ENCODE results near the gene SLFNL1.
A peak's percentile ranks its signal among the peaks of the same experiment; 100 is the strongest.

SLFNL1 gene

DNA sequence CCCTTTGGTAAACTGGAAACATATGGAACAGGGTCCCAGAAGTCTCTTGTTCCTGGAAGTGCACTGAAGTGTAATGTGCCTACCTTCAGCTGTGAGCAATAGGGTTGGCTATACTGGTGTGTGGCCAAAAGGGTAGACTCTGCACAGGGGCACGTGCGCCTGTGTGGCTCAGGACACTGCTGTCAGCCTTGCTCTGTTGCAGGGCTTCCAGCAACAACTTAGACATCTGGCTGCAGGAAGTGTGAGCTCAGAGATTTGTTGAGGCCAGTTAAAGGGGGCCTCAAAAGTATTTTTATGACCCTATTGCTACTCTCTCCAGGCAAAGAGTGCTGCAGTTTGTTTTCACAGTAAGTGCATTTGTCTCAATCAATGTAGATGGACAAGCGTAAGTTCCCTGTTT lies 34.6 kb downstream of the SLFNL1 start:
- DNase-seq (ENCODE audit: low spot score): no peak

DNA sequence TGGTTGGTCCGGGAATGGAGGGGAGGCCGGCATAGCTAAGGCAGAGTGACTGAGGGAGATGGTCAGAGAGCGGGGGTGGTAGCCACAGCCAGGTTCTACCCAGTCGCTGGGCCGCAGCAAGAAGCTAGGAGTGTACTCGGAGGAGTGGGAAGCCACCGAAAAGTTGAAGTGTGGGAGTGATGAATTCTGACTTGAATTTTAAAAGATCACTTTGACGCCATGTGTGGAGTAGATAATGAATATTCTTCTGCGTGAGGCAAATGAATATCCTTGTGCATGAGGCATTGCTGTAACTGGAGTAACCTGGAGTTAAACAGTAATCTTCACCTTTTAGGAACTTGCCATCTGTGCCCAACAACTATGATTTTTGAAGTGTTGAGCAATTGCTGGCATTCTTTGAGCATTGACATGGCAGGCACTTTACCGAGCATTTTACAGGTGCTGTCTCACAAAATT lies 35.2 kb downstream of the SLFNL1 start:
- no peak for DNase-seq (ENCODE audit: low spot score)

DNA sequence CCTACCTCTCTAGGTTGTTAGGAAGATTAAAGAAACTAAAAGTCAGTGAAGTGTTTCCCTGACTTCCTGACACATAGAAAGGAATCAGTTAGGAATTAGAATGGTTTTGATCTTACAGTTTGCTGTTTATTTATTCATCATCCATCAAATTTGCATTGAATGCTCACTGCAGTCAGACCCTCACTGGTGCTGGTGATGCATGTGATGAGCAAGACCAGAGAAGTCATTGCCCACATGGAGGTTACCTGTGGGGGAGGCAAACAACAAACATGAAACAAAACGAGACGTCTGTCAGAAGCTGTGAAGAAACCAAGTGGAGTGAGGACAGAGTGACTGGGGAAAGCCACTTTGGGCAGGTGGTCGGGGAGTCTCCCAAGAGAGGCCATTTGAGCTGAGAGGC lies 35.6 kb downstream of the SLFNL1 start:
- DNase-seq (ENCODE audit: low spot score): no peak

DNA sequence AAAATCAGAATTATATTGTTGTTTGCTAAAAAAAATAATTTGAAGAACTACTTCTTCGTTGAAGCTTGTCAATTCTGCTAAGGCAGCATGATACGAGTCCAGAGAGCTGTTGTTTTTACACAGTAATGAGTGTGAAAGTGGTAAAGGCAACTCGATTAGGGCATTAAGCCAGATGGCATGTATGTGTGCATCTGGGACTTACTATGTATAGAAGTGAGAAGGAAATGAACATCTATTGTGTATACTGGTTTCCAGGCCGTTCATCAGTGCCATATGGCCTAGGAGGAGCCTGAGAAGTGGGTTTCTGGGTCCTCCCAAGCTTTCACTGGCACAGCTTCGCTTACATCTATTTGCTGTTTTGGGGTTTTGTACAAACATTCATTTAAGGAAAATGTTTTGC lies 36.4 kb downstream of the SLFNL1 start:
- no peak for DNase-seq (ENCODE audit: low spot score)

DNA sequence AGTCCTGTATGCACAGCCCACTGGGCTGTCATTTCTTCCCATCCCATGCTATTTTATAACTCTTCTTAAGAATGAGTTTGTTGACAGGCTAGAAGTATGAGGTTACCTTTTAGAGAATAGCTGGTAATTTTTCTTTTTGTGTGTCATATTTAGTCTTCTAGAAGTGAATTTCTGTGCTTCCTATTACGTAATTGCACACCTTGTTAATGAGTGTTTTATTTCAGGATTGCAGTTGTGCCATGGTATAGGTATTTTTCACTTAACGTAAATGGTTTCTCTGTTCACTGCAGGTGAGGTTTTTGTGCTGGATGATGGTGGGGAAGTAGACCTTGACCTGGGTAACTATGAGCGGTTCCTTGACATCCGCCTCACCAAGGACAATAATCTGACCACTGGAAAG lies 37.0 kb downstream of the SLFNL1 start:
- no peak for DNase-seq (ENCODE audit: low spot score)

DNA sequence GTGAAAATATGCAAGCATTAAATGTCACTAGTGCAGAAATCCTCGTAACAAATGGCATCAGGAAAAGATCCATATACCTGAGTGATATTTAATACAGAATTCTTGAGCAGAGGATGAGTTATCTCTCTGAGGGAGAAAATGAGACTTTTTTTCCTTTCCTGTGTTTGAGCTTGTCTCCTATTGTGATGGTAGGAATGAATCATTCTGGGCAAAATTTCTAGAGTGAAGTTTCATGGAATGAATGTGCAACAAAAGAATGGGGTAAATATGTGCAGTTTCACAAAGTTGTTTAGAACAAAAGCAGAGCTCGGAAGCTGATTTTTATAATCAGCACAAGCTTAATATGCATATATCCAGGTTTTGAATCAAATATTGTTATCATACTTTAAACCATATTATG lies 37.5 kb downstream of the SLFNL1 start:
- no peak for DNase-seq (ENCODE audit: low spot score)

DNA sequence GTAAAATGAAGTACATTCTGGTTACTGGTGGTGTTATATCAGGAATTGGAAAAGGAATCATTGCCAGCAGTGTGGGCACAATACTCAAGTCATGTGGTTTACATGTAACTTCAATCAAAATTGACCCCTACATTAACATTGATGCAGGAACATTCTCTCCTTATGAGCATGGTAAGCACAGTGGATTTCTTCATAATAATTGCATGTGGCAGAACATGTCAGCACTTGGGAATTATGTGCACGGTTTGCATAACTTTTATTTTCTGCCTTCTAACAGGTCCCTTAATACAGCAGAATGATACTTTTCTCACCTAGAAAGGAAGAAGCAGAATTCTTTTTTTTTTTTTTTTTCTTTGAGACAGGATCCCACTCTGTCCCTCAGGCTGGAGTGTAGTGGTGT lies 38.2 kb downstream of the SLFNL1 start:
- DNase-seq (ENCODE audit: low spot score): no peak

DNA sequence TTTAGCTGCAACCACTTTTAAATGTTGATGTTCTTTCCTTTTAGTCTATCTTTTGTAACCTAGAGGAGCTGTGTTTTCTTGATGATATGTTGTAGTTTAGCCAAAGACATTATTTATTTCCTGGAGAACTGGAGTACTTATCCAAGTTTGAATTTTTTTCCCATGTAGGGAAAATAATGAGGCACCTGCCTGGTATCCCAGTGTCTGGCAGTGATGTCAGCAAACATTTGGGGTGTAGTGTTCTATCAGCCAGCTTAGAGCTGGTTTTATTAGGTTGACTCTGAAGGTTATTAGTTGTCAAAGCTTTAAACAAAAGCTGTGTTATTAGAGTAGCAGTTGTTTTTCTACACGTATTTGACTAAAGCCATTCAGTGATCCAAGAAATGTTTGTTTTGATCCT lies 38.8 kb downstream of the SLFNL1 start:
- DNase-seq (ENCODE audit: low spot score): no peak

DNA sequence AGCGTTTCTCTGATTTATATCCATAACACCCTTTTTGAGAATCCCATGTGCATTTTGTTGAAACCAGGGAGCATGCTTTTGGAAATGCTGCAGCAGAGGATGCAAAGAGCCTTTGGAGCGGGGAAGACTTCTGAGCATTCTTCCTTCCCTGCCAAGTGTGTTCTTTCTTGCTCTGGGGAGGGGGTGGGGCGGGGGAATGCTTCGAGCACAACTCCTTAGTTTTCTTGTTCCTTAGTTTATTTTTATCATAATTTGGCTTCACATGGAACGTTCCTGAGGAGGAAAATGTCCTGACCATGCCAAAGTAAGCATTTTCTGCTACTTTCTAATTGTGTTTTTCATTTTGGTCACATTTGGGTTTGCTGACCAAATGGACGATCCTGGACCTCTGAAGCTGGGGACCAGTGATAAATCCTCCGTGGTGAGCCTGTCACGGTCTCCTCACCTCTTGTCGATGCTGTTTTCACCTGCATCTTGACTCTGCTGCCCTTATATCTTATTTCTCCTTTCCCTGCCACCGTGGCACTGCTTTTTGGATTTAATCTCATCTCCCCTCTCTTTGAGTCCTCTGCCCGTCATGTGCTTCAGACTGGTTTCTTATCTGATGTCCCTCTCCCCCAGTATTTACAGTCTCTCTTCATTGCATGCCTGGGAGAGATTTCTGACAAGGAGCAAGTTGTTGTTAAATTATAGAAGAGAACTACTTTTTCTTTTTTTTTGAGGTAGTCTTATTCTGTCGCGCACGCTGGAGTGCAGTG lies 39.7 kb downstream of the SLFNL1 start:
- no peak for DNase-seq (ENCODE audit: low spot score)

DNA sequence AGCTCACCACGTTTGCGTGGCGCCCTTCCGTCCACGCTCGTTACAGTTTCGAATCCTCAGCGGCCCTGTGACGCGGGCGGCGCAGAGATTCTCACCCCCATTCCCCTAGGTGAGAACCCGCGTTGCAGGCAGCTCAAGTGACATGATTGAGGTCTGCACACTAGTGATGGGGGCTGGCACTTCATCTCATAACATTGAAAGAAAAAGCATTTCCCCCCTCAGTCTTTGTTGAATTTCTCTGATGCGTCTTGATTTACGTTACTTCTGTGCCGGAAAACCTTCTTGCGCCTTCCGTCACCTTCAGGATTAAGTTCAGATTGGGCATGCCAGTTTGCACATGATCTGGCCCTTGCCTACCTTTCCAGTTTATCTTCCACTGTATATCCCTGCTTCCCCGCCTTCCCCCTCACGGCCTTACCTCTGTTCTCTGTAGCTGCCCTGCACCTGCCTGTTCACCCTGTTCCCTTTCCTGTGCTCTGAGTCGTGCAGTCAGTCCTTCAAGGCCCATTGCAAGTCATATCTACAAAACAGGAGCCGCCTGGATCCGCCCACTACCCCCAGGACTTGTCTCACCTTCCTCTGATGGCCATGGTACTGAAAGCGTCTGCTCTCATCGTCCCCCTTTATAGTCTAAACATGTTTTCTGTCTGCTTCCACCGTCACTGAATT lies 40.9 kb downstream of the SLFNL1 start:
- DNase-seq (ENCODE audit: low spot score): peak; percentile 25

DNA sequence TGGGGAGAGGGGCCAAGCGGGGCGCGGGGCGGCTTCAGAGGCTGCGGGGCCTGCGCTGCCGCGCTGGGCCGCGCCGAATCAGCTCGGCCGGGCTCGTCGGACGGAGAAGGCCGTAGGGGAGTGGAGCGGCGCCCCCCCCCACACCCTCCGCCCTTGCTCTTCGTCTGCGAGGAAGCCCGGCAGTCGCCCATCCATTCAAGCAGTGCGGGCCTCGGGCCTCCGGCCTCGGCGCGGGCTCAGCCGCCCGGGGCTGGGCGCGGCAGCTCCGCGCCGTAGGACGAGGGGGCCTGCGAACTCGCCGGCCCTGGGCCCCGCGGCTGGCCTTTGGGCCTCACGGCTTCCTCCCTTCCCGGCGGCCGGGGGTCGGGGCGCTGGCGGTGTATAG lies 41.5 kb downstream of the SLFNL1 start:
- DNase-seq (ENCODE audit: low spot score): no peak

DNA sequence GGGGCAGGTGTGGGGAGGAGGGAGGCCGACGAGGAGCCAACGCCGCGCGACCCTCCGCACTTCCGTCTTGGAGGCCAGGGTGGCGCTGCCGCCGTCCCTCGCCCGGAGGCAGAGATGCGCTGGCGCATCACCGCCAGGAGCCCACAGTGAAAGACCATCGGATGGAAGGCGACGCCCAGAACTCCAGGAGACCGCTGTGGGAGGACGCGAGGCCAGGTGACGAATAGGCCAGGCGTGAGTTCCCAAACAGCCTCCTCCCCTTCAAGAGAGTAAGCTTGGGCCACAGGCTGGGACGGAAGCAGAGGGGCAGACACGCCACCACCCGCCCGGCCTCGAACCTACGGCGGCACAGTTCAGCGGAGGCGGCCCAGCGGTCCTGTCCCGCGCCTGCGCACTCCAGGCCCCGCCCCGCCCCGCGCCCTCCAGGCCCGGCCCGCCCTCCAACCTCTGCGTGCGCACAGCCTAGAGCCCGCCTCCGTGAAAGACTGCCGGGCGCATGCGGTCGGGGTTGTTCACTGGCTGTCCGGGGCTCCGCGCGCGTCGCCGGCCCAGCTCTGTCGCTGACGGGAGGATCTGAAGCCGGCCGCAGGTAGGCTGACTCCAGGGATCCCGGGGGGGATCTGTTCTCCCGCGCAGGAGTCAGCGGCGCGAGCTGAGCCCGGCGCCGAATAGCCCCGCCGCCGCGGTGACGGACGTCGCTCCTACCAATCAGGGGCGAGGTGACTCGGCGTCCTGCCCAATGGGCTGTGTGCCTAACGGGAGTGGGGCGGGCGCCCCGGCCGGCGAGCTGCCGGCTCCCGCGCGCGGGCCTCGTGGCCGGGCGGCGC lies 42.1 kb downstream of the SLFNL1 start, which contains the start of gene CTPS1:
Gene CTPS1 (plus strand): TSS at position 456 of the 827 bp plus-strand sequence. CDS start 3,595 bp downstream, outside the sequence.
- peak; percentile 90 for DNase-seq (ENCODE audit: low spot score)

DNA sequence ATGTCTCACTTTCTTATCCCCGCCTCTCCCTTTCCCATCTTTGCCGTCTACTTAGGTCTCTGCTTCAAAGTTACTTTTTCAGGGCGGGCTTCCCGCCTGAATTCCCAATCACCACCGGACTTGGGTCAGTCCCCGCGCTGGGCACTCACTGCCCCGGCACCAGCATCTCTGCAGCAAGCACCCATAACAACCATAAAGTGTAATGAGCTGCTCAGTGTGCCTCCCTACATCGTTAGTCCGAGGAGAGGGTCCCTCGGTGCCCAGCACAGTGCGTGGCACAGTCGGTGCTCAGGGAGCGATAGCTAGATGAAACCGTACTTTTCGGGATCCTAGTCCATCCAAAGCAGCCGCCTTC lies 42.7 kb downstream of the SLFNL1 start:
- no peak for DNase-seq (ENCODE audit: low spot score)

DNA sequence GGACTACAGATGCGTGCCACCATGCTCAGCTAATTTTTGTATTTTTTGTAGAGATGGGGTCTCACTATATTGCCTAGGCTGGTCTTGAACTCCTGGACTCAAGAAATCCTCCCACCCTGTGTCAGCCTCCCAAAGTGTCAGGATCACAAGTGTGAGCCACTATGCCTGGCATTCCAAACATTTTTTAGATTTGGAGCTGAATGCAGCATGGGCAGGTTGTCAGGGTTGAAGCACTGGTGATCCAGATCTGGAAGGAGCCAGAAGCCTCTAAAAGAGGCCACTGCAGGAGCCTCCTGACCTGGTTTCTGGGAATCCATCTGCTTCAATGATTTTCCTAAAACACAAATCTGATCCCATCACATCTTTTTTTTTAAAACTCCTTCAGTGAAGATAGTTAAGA lies 43.8 kb downstream of the SLFNL1 start:
- no peak for DNase-seq (ENCODE audit: low spot score)

DNA sequence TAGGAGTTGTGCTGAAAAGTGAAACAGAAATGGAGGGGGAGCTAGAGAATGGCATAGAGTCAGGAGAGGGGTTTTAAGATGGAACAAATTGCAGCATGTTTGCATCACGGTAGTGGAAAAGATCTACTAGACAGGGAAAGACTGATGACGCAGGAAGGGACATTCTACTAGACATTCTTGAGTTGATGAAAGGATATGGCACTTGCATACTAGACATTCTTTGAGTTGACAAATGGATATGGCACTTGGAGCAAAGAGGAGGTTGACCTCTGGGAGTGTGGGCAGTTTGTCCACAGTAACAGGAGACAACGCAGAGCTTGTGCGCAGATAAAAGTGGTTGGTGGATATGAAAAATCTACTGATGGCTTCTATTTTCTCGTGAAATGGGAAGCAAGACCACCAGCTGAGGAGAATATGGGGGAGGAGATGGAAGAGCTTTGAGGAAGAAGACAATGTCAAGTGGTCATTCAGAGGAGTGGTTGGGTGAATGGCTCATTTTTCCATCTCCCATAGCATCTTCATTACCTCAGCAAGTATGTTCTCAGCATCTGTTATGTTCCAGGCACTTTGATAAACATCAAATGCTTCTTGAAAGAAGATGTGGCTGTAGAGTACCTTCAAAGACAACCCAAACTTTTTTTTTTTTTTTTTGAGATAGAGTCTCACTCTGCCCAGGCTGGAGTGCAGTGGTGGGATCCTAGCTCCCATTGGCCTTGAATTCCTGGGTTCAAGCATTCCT lies 44.4 kb downstream of the SLFNL1 start:
- peak; percentile 18 for DNase-seq (ENCODE audit: low spot score)

DNA sequence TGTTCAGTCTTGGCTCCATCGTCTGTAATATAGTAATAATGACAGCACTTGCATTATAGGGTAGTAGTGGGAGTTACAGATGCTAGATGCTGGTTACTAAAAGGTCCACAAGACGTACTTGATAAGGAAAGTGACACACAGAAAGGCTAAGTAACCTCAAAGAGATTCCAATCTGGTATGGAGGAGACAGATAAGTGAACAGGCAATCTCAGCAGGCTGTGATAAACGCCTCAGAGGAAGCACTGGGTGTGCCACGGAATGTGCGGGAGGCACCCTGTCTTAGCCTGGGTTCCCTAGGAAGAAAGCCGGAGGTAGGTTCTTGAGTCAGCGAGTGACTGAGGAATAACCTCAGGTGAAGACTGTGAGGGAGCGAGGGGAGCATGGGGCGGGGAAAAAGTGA lies 46.6 kb downstream of the SLFNL1 start:
- DNase-seq (ENCODE audit: low spot score): no peak

DNA sequence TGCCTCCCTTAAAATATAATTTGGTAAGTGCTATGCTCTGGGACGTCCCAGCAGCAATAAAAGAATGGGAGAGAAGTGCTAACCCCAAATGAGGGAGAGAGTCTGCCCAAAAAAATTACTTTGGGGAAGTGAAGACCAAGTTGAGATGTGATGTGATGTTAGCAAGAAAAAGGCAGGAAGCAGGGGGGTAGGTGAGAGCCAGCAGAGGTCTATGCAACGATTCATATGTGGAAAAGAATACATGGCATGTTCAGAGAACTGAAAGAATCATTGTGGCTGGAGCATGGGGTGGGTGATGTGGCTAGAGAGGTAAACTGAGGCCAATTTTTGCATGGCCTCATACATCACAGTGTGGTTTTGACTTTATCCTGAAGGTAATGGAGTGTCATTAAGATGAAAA lies 47.6 kb downstream of the SLFNL1 start:
- DNase-seq (ENCODE audit: low spot score): no peak

DNA sequence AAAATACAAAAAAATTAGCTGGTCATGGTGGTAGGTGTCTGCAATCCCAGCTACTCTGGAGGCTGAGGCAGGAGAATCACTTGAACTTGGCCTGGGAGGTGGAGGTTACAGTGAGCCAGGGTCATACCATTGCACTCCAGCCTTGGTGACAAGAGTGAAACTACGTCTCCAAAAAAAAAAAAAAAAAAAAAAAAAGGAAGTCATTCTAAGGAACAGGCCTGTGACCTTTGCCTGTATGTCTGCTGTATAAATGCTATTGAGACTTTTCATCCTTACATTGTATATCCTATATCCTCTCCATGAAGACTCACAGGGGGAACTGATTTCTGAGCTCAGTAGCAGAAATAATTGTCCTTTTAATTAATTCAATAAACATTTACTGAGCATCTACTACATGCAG lies 49.6 kb downstream of the SLFNL1 start:
- no peak for DNase-seq (ENCODE audit: low spot score)

DNA sequence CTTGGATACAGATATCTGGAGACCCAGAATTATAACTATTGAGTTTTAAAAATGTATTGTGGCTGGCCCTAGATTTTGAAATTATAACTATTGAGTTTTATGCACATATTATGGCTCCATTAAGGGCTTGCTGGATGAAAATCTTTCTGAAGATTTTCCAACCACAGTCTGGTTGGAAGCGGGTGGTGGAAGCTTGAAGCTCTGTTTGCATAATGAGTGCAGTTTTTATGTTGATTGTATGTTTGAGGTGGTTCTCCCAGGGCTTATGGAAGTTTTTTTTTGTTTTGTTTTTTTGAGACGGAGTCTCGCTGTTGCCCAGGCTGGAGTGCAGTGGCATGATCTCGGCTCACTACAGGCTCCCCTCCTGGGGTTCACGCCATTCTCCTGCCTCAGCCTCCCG lies 52.1 kb downstream of the SLFNL1 start:
- no peak for DNase-seq (ENCODE audit: low spot score)

DNA sequence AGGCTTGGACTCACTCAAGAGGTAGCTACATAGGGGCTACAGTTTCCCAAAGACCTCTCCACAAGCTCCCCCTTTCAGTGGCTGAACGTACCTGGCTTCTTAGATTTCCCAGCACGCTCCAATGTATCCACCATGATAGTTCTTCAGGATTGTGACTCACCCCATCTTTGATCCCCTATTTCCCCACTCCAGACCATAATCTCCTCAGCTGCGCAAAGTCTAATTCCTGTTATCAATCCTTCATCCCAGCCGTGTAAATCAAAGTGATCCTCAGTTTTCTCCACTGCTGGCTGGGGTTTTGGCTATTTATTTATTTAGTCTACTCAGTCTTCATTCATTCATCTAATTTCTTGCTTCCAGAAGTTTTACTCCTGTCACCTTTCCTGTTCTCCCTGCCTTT lies 55.1 kb downstream of the SLFNL1 start:
- no peak for DNase-seq (ENCODE audit: low spot score)

Measured in SW480 (cell line).